ENCODE results near the gene RANBP3L. TPM values are rescaled to one million over a fixed set of nuclear protein-coding genes. Genes with fewer than 3 reads are reported as not detected.

Gene RANBP3L
- polyA plus RNA-seq, 1 of the 3 experiments (the other 2 are of a cell fraction), result not detected

- H3K9ac ChIP-seq, result no peak overlapping the region
- WGBS (ENCODE audit: low lambda C conversion rate), result 94% methylated on average over 1 of the region's 1 CpG
- H4K20me1 ChIP-seq (ENCODE audit: insufficient read depth), result no peaks in the 10 kb centered on the region
- H3K4me1 ChIP-seq (ENCODE audit: control insufficient read depth in 1 of 2, insufficient read depth in 2 of 2, low read depth in 1 of 2, low read length in 1 of 2), result peaks cover 17 to 21% of the 10 kb centered on the region in 2 experiments
- no peak for DNase-seq
- no peak overlapping the region for H3K4me2 ChIP-seq
- no peaks in the 10 kb centered on the region for H3K9me3 ChIP-seq
- H3F3A ChIP-seq (replicated peaks; ENCODE audit: insufficient read depth), result peaks cover 10% of the 10 kb centered on the region
- H3K4me3 ChIP-seq (ENCODE audit: low read depth in 2 of 2, low read length in 1 of 2), result no peak overlapping the region
- no peak overlapping the region for H3K27ac ChIP-seq (ENCODE audit: low read depth in 2 of 2, low read length in 1 of 2)
- H2AFZ ChIP-seq (ENCODE audit: low read depth), result no peak overlapping the region
- H3K27me3 ChIP-seq (ENCODE audit: insufficient read depth), result no peaks in the 10 kb centered on the region
- CTCF ChIA-PET, result interaction anchor here (0.9 to 1.1 kb wide), 3 partner anchors 22 to 263 kb away, joined by 3 to 4 read pairs (median 3); no protein-coding TSS in a partner anchor
- no peak for TF ChIP-seq ZBTB33 (IDR thresholded peaks at IDR 0.05; ENCODE audit: borderline replicate concordance, low read depth)
- H3K9me2 ChIP-seq, result no peaks in the 10 kb centered on the region
- H3K79me2 ChIP-seq (ENCODE audit: insufficient read depth), result peaks cover 25% of the 10 kb centered on the region
- POLR2A ChIA-PET, result no interaction called here
- H3K36me3 ChIP-seq (replicated peaks in 1 of 2; ENCODE audit: control insufficient read depth in 1 of 2, insufficient read depth in 2 of 2, low read length in 1 of 2), result no peaks in the 10 kb centered on the region
Measured at GRCh38 chr5:36243653-36244052, 58.0 kb downstream of the RANBP3L start.

GRCh38 chr5:36242534-36243485, 58.9 kb downstream of the RANBP3L start:
- POLR2A ChIA-PET, result interaction anchor here (0.6 to 2.0 kb wide), 4 partner anchors 16 to 1317 kb away, joined by 3 to 11 read pairs (median 4); partner anchors contain the start of genes LMBRD2 and SKP2

More at GRCh38 chr5:36242534-36243485, 58.9 kb downstream of the RANBP3L start:
- Histone ChIP-seq H3F3A (replicated peaks; ENCODE audit: insufficient read depth) (peaks cover 10% of the 10 kb centered on the region), H3K36me3 (replicated peaks in 1 of 2; ENCODE audit: control insufficient read depth in 1 of 2, insufficient read depth in 2 of 2, low read length in 1 of 2) (no peaks in the 10 kb centered on the region), H3K27ac (ENCODE audit: low read depth in 2 of 2, low read length in 1 of 2) (peak overlapping the region; percentile 90 to 92), H3K4me1 (ENCODE audit: control insufficient read depth in 1 of 2, insufficient read depth in 2 of 2, low read depth in 1 of 2, low read length in 1 of 2) (peaks cover 21 to 24% of the 10 kb centered on the region in 2 experiments), H4K20me1 (ENCODE audit: insufficient read depth) (no peaks in the 10 kb centered on the region), H3K9me3 (no peaks in the 10 kb centered on the region), H3K4me3 (ENCODE audit: low read depth in 2 of 2, low read length in 1 of 2) (peak overlapping the region; percentile 87 to 89), H3K4me2 (peak overlapping the region; percentile 96), H2AFZ (ENCODE audit: low read depth) (peak overlapping the region; percentile 83), H3K9me2 (no peaks in the 10 kb centered on the region), H3K9ac (peak overlapping the region; percentile 94), H3K27me3 (ENCODE audit: insufficient read depth) (no peaks in the 10 kb centered on the region), H3K79me2 (ENCODE audit: insufficient read depth) (peaks cover 33% of the 10 kb centered on the region)
- TF ChIP-seq EP300 (IDR thresholded peaks at IDR 0.05; ENCODE audit: borderline replicate concordance in 1 of 2, low read depth in 1 of 2, low read length in 1 of 2) (no peak), RXRA (IDR thresholded peaks at IDR 0.05; ENCODE audit: borderline replicate concordance, low read depth) (no peak), USF2 (IDR thresholded peaks at IDR 0.05; ENCODE audit: borderline replicate concordance, low read depth, low read length) (no peak), ZBTB33 (IDR thresholded peaks at IDR 0.05; ENCODE audit: borderline replicate concordance, low read depth) (no peak), FOSL2 (IDR thresholded peaks at IDR 0.05; ENCODE audit: borderline replicate concordance, low read depth) (no peak), USF1 (IDR thresholded peaks at IDR 0.05; ENCODE audit: borderline replicate concordance, low read depth) (no peak), MXI1 (IDR thresholded peaks at IDR 0.05; ENCODE audit: low read depth, low read length) (no peak)
- WGBS (ENCODE audit: low lambda C conversion rate), result 72% methylated on average over 24 of the region's 24 CpGs
- CTCF ChIA-PET, result interaction anchor here (0.5 to 2.3 kb wide), 21 partner anchors 10 to 617 kb away, joined by 3 to 17 read pairs (median 5); partner anchors contain the start of gene LMBRD2
- peak; percentile 17 for DNase-seq
